Erythroblast (primary cell): Measurements from ENCODE around the gene NTM.
A peak's percentile ranks its signal among the peaks of the same experiment; 100 is the strongest.

ENCODE experiments used
- DNase-seq, 2 experiments: peaks; one replicate each; lab custom pipeline; 2025; lab: John Stamatoyannopoulos, UW
- GATA1 ChIP-seq: IDR thresholded peaks from 2 replicates; pipeline ENCODE4 v1.6.1; 2011; ENCODE audit warnings: low read depth, mild to moderate bottlenecking, control low read depth, low read length, moderate library complexity
- POLR2A ChIP-seq: IDR thresholded peaks from 2 replicates; pipeline ENCODE4 v1.6.1; 2011; ENCODE audit warnings: mild to moderate bottlenecking, low read length

NTM gene

GRCh38 chr11:132020001-132020400 is 649.6 kb downstream of the NTM start:
- no peak for TF ChIP-seq POLR2A
- no peak for TF ChIP-seq GATA1
- DNase-seq: no peak

- no peak for DNase-seq
- TF ChIP-seq GATA1: no peak
These were observed 651.9 kb downstream of the NTM start for GRCh38 chr11:132022285-132022684.

- DNase-seq: no peak
- TF ChIP-seq POLR2A: no peak
- no peak for TF ChIP-seq GATA1
These were observed 652.5 kb downstream of the NTM start for GRCh38 chr11:132022733-132023478.

GRCh38 chr11:132024587-132025295 is 654.3 kb downstream of the NTM start:
- DNase-seq: no peak
- TF ChIP-seq POLR2A: no peak
- no peak for TF ChIP-seq GATA1

- no peak for DNase-seq
- TF ChIP-seq GATA1 (no peak), POLR2A (no peak)
These were observed 656.3 kb downstream of the NTM start for GRCh38 chr11:132026746-132027145.

GRCh38 chr11:132028380-132029240 is 658.2 kb downstream of the NTM start:
- TF ChIP-seq POLR2A: no peak
- no peak for TF ChIP-seq GATA1
- peak; percentile 39 to 58 for DNase-seq

GRCh38 chr11:132030896-132031295 is 660.5 kb downstream of the NTM start:
- no peak for TF ChIP-seq POLR2A
- DNase-seq: no peak

GRCh38 chr11:132032555-132032954 is 662.1 kb downstream of the NTM start:
- TF ChIP-seq POLR2A (no peak), GATA1 (no peak)
- DNase-seq: no peak

GRCh38 chr11:132033051-132033450 is 662.6 kb downstream of the NTM start:
- no peak for DNase-seq
- TF ChIP-seq GATA1 (no peak), POLR2A (no peak)

- no peak for DNase-seq
- no peak for TF ChIP-seq GATA1
- TF ChIP-seq POLR2A: no peak
These were observed 664.8 kb downstream of the NTM start for GRCh38 chr11:132035228-132035627.

- no peak for TF ChIP-seq POLR2A
- TF ChIP-seq GATA1: no peak
- no peak for DNase-seq
These were observed 665.4 kb downstream of the NTM start for GRCh38 chr11:132035766-132036165.

- no peak for TF ChIP-seq POLR2A
- no peak for TF ChIP-seq GATA1
- no peak for DNase-seq
These were observed 665.8 kb downstream of the NTM start for GRCh38 chr11:132036220-132036619.

GRCh38 chr11:132036746-132037466 is 666.5 kb downstream of the NTM start:
- TF ChIP-seq POLR2A: no peak
- no peak for TF ChIP-seq GATA1
- no peak for DNase-seq

- DNase-seq: no peak
- TF ChIP-seq GATA1 (no peak), POLR2A (no peak)
These were observed 667.0 kb downstream of the NTM start for GRCh38 chr11:132037467-132037862.
